HepG2 (cell line): ENCODE measurements around the gene CAPZA1. TPM values are rescaled to one million over a fixed set of nuclear protein-coding genes. Genes with fewer than 3 reads are reported as not detected.
A peak's percentile ranks its signal among the peaks of the same experiment; 100 is the strongest.

Source experiments
- CENPT ChIP-seq: sonication (generic); formaldehyde crosslinking; IDR thresholded peaks from 2 replicates; pipeline ENCODE4 v1.8.0; 2022; ENCODE audit warnings: low read depth, mild to moderate bottlenecking, moderate library complexity, missing genetic modification reagents
- EHMT2 ChIP-seq: fragments of 200-600 bp; sonication (generic); IDR thresholded peaks from 2 replicates; pipeline ENCODE4 v1.7.0; 2017; ENCODE audit warnings: antibody characterized with exemption, low read depth, low read length, borderline replicate concordance
- GATAD1 ChIP-seq: IDR thresholded peaks from 2 replicates; pipeline ENCODE4 v1.6.1; 2016; ENCODE audit warnings: missing genetic modification reagents, missing compliant biosample characterization
- KDM5B ChIP-seq: sonication (generic); formaldehyde crosslinking; IDR thresholded peaks from 2 replicates; pipeline ENCODE4 v1.4.0; 2020; ENCODE audit warnings: missing genetic modification reagents, mild to moderate bottlenecking, borderline replicate concordance
- KLF16 ChIP-seq, 2 experiments: sonication (generic) in 1 of 2; formaldehyde crosslinking in 1 of 2; IDR thresholded peaks; 2 replicates each; pipeline versions ENCODE4 v1.6.1 to v1.8.0; 2016 to 2023; ENCODE audit warnings: missing genetic modification reagents in 2 of 2, missing compliant biosample characterization in 1 of 2
- MZF1 ChIP-seq: sonication (generic); formaldehyde crosslinking; IDR thresholded peaks from 2 replicates; pipeline ENCODE4 v1.8.1; 2023; ENCODE audit warnings: mild to moderate bottlenecking, missing genetic modification reagents, borderline replicate concordance
- NFKBIZ ChIP-seq: IDR thresholded peaks from 2 replicates; pipeline ENCODE4 v1.6.1; 2018; ENCODE audit warnings: missing genetic modification reagents, missing compliant biosample characterization
- PAF1 ChIP-seq: IDR thresholded peaks from 2 replicates; pipeline ENCODE4 v1.6.1; 2016; ENCODE audit warnings: missing genetic modification reagents, missing compliant biosample characterization
- SAP130 ChIP-seq: IDR thresholded peaks from 2 replicates; pipeline ENCODE4 v1.6.1; 2016; ENCODE audit warnings: low read depth
- ZNF12 ChIP-seq: sonication (generic); formaldehyde crosslinking; IDR thresholded peaks from 2 replicates; pipeline ENCODE4 v1.5.0; 2020; ENCODE audit warnings: missing genetic modification reagents
- ZNF557 ChIP-seq: sonication (generic); formaldehyde crosslinking; IDR thresholded peaks from 2 replicates; pipeline ENCODE4 v1.4.0; 2020; ENCODE audit warnings: missing genetic modification reagents
- ZNF800 ChIP-seq: sonication (generic); formaldehyde crosslinking; IDR thresholded peaks from 2 replicates; pipeline ENCODE4 v1.4.0; 2020; ENCODE audit warnings: missing genetic modification reagents
- ZNF879 ChIP-seq: sonication (generic); formaldehyde crosslinking; IDR thresholded peaks from 2 replicates; pipeline ENCODE4 v1.8.1; 2023; ENCODE audit warnings: missing genetic modification reagents
- ZSCAN25 ChIP-seq: sonication (generic); formaldehyde crosslinking; IDR thresholded peaks from 2 replicates; pipeline ENCODE4 v1.8.0; 2022; ENCODE audit warnings: mild to moderate bottlenecking, missing genetic modification reagents
- polyA plus RNA-seq, 8 experiments: library from polyadenylated mRNA; depleted of rRNA in 3 of 8; stranded (reverse) in 7 of 8; unstranded in 1 of 8; fragments of >200 nt; fragmentation: Illumina TruSeq in 4 of 8; extraction: Trizol in 4 of 8; gene quantifications; 2 replicates each; pipeline versions ENCODE4 v1.2.1 to v1.2.3, GENCODE V29; 2011 to 2016; ENCODE audit warnings: low read depth in 4 of 8, missing spikeins in 1 of 8, mixed read lengths in 1 of 8; ENCODE audit not compliant: insufficient read depth in 1 of 8
- total RNA-seq, 5 experiments: library from RNA; depleted of rRNA; stranded (reverse); fragments of >200 nt; fragmentation: Illumina TruSeq; extraction: Trizol; gene quantifications; 2 replicates each; pipeline ENCODE4 v1.2.3, GENCODE V29; 2016; ENCODE audit warnings: low read depth in 1 of 5
- TF ChIP-seq, protein P1 (sequence below): sonication (generic); formaldehyde crosslinking; IDR thresholded peaks from 2 replicates; pipeline ENCODE4 v1.5.0; 2020; ENCODE audit warnings: missing genetic modification reagents, mild to moderate bottlenecking, borderline replicate concordance
- TF ChIP-seq, protein P2 (sequence below): sonication (generic); formaldehyde crosslinking; IDR thresholded peaks from 2 replicates; pipeline ENCODE4 v1.5.1; 2020; ENCODE audit warnings: mild to moderate bottlenecking, missing genetic modification reagents
- TF ChIP-seq, protein P3 (sequence below): sonication (generic); formaldehyde crosslinking; IDR thresholded peaks from 2 replicates; pipeline ENCODE4 v1.5.0; 2020; ENCODE audit warnings: missing genetic modification reagents
- TF ChIP-seq, protein P4 (sequence below): sonication (generic); formaldehyde crosslinking; IDR thresholded peaks from 2 replicates; pipeline ENCODE4 v1.5.1; 2020; ENCODE audit warnings: mild to moderate bottlenecking, missing genetic modification reagents, moderate library complexity

CAPZA1 gene
- total and polyA plus RNA-seq, 2 of the 13 experiments (the other 11 are each of a cell fraction or from before 2014, with no cell fraction given) = 67.0 to 117 TPM

DNA sequence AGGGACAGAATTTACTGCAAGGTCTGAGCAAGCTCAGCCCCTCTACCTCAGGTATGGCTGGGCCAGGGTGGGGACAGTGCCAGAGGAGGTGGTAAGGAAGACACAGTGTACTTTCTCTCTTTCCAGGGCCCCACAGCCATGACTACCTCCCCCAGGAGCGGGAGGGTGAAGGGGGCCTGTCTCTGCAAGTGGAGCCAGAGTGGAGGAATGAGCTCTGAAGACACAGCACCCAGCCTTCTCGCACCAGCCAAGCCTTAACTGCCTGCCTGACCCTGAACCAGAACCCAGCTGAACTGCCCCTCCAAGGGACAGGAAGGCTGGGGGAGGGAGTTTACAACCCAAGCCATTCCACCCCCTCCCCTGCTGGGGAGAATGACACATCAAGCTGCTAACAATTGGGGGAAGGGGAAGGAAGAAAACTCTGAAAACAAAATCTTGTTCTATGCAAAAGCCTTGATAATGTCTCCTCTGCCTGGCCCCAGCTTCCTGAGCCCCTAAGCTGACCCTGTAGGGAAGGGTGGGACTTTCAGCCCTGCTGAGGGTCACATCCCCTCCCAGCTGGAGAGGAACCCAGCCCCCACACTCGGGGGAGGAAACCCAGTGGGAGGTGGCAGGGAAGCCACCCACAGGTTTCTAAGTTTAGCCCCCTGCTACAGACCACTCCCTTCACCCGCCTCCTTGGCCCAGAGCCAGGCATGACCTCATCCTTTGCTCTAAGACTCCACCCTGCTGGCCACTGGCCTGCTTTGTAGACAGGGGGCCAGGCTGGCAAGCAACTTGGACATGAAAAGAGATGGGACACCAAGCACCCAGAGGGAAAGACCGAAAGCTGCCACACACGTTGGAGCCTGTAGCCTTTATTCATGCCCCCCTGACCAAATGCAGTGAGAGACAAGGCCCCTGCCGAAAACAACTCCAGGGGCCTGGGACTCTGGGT lies 80.9 kb downstream of the CAPZA1 start (continued):
- no peak for TF ChIP-seq ZNF879
- TF ChIP-seq SAP130 = peak; percentile 64
- TF ChIP-seq ZNF557 (CRISPR knock-in tag) = no peak
- no peak for TF ChIP-seq ZNF12 (CRISPR knock-in tag)
- no peak for TF ChIP-seq CENPT (CRISPR knock-in tag)
- TF ChIP-seq KLF16 (CRISPR knock-in tag; IDR thresholded peaks at IDR 0.05) = no peak
- TF ChIP-seq, protein P1, sequence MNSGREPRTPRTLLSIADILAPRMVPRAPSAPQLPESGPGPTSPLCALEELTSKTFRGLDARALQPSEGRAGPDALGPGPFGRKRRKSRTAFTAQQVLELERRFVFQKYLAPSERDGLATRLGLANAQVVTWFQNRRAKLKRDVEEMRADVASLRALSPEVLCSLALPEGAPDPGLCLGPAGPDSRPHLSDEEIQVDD (CRISPR knock-in tag) = no peak
- TF ChIP-seq, protein P2, sequence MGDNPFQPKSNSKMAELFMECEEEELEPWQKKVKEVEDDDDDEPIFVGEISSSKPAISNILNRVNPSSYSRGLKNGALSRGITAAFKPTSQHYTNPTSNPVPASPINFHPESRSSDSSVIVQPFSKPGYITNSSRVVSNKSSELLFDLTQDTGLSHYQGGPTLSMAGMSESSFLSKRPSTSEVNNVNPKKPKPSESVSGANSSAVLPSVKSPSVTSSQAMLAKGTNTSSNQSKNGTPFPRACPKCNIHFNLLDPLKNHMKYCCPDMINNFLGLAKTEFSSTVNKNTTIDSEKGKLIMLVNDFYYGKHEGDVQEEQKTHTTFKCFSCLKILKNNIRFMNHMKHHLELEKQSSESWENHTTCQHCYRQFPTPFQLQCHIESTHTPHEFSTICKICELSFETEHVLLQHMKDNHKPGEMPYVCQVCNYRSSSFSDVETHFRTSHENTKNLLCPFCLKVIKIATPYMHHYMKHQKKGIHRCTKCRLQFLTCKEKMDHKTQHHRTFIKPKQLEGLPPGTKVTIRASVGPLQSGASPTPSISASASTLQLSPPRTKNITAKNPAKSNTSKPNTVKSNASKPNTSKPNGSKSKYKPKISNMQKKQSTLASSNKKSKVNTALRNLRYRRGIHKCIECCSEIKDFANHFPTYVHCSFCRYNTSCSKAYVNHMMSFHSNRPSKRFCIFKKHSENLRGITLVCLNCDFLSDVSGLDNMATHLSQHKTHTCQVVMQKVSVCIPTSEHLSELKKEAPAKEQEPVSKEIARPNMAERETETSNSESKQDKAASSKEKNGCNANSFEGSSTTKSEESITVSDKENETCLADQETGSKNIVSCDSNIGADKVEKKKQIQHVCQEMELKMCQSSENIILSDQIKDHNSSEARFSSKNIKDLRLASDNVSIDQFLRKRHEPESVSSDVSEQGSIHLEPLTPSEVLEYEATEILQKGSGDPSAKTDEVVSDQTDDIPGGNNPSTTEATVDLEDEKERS (CRISPR knock-in tag) = peak; percentile 66
- TF ChIP-seq ZSCAN25 (CRISPR knock-in tag) = peak; percentile 57; the same call in 1 of the 2 replicates
- no peak for TF ChIP-seq EHMT2
- peak; percentile 24; the same call in 1 of the 2 replicates for TF ChIP-seq MZF1 (CRISPR knock-in tag)
- TF ChIP-seq GATAD1 = no peak; the same call in 1 of the 2 replicates
- TF ChIP-seq, protein P3, sequence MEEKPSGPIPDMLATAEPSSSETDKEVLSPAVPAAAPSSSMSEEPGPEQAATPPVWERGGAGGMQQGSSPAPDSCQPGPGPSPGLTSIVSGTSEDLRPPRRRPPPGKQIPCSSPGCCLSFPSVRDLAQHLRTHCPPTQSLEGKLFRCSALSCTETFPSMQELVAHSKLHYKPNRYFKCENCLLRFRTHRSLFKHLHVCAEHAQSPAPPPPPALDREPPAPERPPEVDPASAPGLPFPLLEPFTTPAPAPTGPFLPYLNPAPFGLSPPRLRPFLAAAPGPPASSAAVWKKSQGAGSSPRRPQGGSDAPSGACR (CRISPR knock-in tag) = peak; percentile 46; the same call in 1 of the 2 replicates
- TF ChIP-seq, protein P4, sequence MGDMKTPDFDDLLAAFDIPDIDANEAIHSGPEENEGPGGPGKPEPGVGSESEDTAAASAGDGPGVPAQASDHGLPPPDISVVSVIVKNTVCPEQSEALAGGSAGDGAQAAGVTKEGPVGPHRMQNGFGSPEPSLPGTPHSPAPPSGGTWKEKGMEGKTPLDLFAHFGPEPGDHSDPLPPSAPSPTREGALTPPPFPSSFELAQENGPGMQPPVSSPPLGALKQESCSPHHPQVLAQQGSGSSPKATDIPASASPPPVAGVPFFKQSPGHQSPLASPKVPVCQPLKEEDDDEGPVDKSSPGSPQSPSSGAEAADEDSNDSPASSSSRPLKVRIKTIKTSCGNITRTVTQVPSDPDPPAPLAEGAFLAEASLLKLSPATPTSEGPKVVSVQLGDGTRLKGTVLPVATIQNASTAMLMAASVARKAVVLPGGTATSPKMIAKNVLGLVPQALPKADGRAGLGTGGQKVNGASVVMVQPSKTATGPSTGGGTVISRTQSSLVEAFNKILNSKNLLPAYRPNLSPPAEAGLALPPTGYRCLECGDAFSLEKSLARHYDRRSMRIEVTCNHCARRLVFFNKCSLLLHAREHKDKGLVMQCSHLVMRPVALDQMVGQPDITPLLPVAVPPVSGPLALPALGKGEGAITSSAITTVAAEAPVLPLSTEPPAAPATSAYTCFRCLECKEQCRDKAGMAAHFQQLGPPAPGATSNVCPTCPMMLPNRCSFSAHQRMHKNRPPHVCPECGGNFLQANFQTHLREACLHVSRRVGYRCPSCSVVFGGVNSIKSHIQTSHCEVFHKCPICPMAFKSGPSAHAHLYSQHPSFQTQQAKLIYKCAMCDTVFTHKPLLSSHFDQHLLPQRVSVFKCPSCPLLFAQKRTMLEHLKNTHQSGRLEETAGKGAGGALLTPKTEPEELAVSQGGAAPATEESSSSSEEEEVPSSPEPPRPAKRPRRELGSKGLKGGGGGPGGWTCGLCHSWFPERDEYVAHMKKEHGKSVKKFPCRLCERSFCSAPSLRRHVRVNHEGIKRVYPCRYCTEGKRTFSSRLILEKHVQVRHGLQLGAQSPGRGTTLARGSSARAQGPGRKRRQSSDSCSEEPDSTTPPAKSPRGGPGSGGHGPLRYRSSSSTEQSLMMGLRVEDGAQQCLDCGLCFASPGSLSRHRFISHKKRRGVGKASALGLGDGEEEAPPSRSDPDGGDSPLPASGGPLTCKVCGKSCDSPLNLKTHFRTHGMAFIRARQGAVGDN = peak; percentile 75
- TF ChIP-seq KDM5B (CRISPR knock-in tag) = peak; percentile 34; the same call in 1 of the 2 replicates
- no peak for TF ChIP-seq ZNF800 (CRISPR knock-in tag)
- no peak; the same call in 1 of the 2 replicates for TF ChIP-seq NFKBIZ (CRISPR knock-in tag)
- TF ChIP-seq PAF1 (CRISPR knock-in tag) = peak; percentile 80; the same call in 1 of the 2 replicates
